Neural progenitor cell (in vitro differentiated cells): ENCODE measurements around the gene TRAF7. TPM values are rescaled to one million over a fixed set of nuclear protein-coding genes. Genes with fewer than 3 reads are reported as not detected.
"Not testable (repeated sequence)": the region's sequence is repeated elsewhere in the genome, so short reads cannot be mapped to it uniquely, and the experiment has no call there.

ENCODE experiments used
- DNase-seq: peaks from one replicate; pipeline ENCODE4 v3.0.0-alpha.2; 2016; ENCODE audit warnings: low spot score
- H2AFZ ChIP-seq: fragments of 200-600 bp; sonication (generic); replicated peaks from 2 replicates; pipeline ENCODE4 v1.6.1; 2016; ENCODE audit warnings: antibody characterized with exemption
- H3F3A ChIP-seq: fragments of 200-600 bp; sonication (generic); 2 replicates; pipeline ENCODE4 v1.6.1; 2016; ENCODE audit warnings: antibody characterized with exemption, low read depth
- H3K27ac ChIP-seq: fragments of 200-600 bp; sonication (generic); 2 replicates; pipeline ENCODE4 v1.5.1; 2016; ENCODE audit warnings: mild to moderate bottlenecking
- H3K27me3 ChIP-seq: fragments of 200-600 bp; sonication (generic); 2 replicates; pipeline ENCODE4 v1.6.1; 2016; ENCODE audit warnings: mild to moderate bottlenecking, moderate library complexity
- H3K36me3 ChIP-seq: fragments of 200-600 bp; sonication (generic); 2 replicates; pipeline ENCODE4 v1.5.1; 2016
- H3K4me1 ChIP-seq: fragments of 200-600 bp; sonication (generic); 2 replicates; pipeline ENCODE4 v1.6.1; 2016; ENCODE audit warnings: mixed run types
- H3K4me2 ChIP-seq: fragments of 200-600 bp; sonication (generic); 2 replicates; pipeline ENCODE4 v1.6.1; 2016
- H3K4me3 ChIP-seq: fragments of 200-600 bp; sonication (generic); 2 replicates; pipeline ENCODE4 v1.5.1; 2016
- H3K79me2 ChIP-seq: fragments of 200-600 bp; sonication (generic); 2 replicates; pipeline ENCODE4 v1.6.1; 2016; ENCODE audit warnings: low read depth
- H3K9ac ChIP-seq: fragments of 200-600 bp; sonication (generic); 2 replicates; pipeline ENCODE4 v1.6.1; 2016
- H3K9me3 ChIP-seq: fragments of 200-600 bp; sonication (generic); 2 replicates; pipeline ENCODE4 v1.5.1; 2016; ENCODE audit warnings: low read depth
- H4K20me1 ChIP-seq: fragments of 200-600 bp; sonication (generic); 2 replicates; pipeline ENCODE4 v1.6.1; 2016; ENCODE audit warnings: low read depth
- H3K27ac Mint-ChIP-seq: 3 replicates; pipeline ENCODE4 v1.8.0; 2021; ENCODE audit warnings: mixed read lengths
- H3K27me3 Mint-ChIP-seq: 2 replicates; pipeline ENCODE4 v1.8.0; 2022; ENCODE audit warnings: low read depth, mild to moderate bottlenecking, inconsistent platforms, moderate library complexity, mixed read lengths; ENCODE audit not compliant: insufficient read depth
- H3K36me3 Mint-ChIP-seq: 3 replicates; pipeline ENCODE4 v1.8.0; 2021; ENCODE audit warnings: mixed read lengths
- H3K4me1 Mint-ChIP-seq: 3 replicates; pipeline ENCODE4 v1.8.0; 2021; ENCODE audit warnings: mixed read lengths
- H3K4me3 Mint-ChIP-seq: 3 replicates; pipeline ENCODE4 v1.8.0; 2021; ENCODE audit warnings: mild to moderate bottlenecking, moderate library complexity, mixed read lengths
- H3K9me3 Mint-ChIP-seq: 3 replicates; pipeline ENCODE4 v1.8.0; 2020; ENCODE audit warnings: mixed read lengths
- total RNA-seq: library from RNA; depleted of rRNA; stranded (reverse); fragments of >200 nt; gene quantifications from 2 replicates; pipeline ENCODE4 v1.2.3, GENCODE V29; 2015; ENCODE audit warnings: low replicate concordance

Gene TRAF7
- total RNA-seq, 1 donor from 2014 or later: 24.1 TPM

DNA sequence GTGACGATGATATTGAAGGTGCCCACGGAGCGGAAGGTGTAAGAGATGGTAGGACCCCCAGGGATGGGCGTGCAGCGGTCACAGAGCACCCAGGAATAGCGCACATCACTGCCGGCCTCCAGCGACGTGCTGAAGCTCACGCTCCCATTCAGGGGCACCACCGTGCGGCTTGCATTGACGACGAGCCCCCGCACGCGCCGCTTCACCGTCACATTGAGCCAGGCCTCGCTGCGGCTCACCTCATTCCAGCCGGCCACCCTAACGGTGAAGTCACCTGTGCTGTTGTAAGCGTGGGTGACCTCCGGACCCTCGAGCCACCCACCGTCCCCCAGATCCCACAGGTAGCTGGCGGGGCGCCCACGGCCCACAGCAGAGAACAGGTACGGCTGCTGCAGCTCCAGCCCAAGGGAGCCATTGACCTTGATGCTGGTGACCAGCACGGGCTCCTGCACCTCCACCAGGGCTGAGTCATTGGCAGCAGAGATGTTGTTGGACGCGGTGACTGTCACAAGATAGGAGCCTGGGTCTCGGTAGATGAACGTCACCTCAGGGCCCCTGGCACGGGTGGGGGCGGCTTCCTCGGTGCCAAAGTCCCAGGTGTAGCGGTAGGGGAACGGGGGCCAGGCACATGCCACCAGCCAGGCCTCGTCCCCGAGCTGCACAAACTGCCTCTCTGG is 45.1 kb upstream of the TRAF7 start:
- H3K9me3 Mint-ChIP-seq, H3K27me3 Mint-ChIP-seq, H3K4me3 ChIP-seq, H3K27ac Mint-ChIP-seq, H4K20me1 ChIP-seq, H3K36me3 Mint-ChIP-seq, H3K4me1 Mint-ChIP-seq, H3K9ac ChIP-seq, H3K27me3 ChIP-seq, DNase-seq, H2AFZ ChIP-seq, H3K4me3 Mint-ChIP-seq, H3K27ac ChIP-seq, H3K4me2 ChIP-seq, H3F3A ChIP-seq, H3K79me2 ChIP-seq, H3K36me3 ChIP-seq, H3K9me3 ChIP-seq, H3K4me1 ChIP-seq: not testable (repeated sequence)

DNA sequence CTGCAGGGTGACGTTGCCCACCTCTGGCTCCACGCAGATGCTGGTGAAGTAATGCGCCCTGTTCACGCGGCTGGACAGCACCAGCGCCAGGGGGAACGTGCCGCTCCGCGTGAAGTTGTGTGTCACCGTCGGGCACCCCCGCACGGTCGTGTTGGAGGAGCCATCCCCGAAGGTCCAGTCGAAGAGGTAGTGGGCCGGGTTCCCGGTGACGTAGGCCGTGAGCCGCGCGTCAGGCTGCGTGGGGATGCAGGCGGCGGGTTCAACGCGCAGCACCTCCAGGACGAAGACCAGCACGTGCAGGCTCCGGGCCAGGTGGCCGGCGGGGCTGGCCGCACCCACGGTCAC is 44.6 kb upstream of the TRAF7 start:
- not testable (repeated sequence) for H3K27me3 Mint-ChIP-seq, H3K4me1 ChIP-seq, H3K4me3 Mint-ChIP-seq, H3K27ac Mint-ChIP-seq, H3K27me3 ChIP-seq, H3F3A ChIP-seq, H3K79me2 ChIP-seq, H3K9me3 ChIP-seq, DNase-seq, H3K4me2 ChIP-seq, H3K4me1 Mint-ChIP-seq, H3K36me3 Mint-ChIP-seq, H3K27ac ChIP-seq, H3K36me3 ChIP-seq, H3K9ac ChIP-seq, H3K9me3 Mint-ChIP-seq, H3K4me3 ChIP-seq, H2AFZ ChIP-seq, H4K20me1 ChIP-seq

DNA sequence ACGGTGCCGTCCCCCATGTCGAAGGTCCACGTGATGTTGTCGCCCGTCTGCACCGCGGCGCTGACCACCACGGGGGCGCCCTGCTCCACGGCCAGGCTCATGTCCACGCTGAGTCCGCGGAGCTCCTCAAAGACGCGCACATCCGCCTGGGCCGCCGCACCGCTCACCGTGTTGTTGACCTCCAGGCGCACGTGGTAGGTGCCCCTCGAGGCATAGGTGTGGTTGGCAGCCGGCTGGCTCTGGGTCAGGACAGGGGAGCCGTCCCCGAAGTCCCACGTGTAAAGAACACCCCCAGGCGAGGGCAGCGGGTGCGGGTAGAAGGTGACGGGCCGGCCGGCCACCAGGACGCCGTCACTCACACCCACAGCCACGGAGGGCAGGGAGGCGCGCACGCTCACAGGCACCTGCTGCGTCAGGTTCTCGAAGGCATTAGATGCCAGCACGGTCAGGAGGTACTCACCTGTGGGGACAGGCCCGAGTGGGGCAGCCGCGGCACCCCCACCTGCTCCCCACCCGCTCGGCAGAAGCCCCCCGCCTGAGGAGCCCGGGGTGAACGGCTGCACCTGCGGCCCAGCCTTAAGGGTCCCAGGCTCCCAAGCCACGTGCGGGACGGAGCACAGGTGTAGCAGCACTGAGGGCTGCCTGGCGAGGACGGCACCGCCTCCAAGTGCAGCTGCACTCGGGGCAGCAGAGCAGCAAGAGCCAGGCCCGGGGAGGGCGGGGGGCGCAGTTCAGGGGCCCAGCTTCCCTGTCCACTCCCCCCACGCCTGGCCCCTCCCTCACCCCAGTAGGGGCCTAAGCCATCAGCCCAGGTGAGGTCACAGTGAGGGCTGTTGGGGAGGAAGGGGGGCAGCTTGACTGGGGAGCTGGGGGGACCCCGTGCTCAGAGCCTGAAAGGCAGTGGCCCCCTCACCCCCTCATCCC is 43.9 kb upstream of the TRAF7 start:
- not testable (repeated sequence) for DNase-seq, H3K27ac ChIP-seq, H3K36me3 ChIP-seq, H3K4me2 ChIP-seq, H3K9ac ChIP-seq, H3K27me3 ChIP-seq, H3K27me3 Mint-ChIP-seq, H2AFZ ChIP-seq, H3K4me1 Mint-ChIP-seq, H3K36me3 Mint-ChIP-seq, H4K20me1 ChIP-seq, H3K4me3 ChIP-seq, H3K79me2 ChIP-seq, H3K4me1 ChIP-seq, H3K27ac Mint-ChIP-seq, H3K9me3 ChIP-seq, H3F3A ChIP-seq, H3K9me3 Mint-ChIP-seq, H3K4me3 Mint-ChIP-seq

DNA sequence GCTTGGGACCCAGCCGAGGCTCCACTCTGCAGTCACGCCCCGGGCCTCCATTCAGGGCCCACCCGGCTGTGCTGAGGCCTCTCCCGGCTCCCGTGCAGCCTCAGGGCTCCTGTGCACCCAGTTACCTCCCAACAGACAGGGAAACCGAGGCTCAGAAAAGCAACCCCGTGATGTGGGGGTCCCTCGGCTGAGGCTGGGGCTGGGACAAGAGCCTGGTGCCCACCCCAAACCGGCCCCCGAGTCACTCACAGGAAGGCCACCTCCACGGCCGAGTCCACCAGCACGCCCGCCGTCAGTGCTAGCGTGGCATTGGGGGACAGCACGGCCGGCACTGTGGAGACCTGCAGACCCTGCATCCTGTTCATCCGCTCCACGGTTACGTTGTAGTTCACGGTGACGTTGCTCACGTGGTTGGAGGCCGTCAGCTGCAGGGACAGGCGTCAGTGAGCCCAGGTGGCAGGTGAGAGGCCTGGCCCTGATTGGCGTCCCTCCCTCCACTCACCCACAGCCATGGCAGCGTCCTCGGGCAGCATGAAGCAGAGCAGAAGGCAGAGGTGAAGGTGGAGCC is 43.0 kb upstream of the TRAF7 start:
- H3K4me3 Mint-ChIP-seq, H3K4me2 ChIP-seq, H2AFZ ChIP-seq, H3K4me3 ChIP-seq, H3F3A ChIP-seq, H3K27ac ChIP-seq, H3K27me3 Mint-ChIP-seq, H3K36me3 Mint-ChIP-seq, H4K20me1 ChIP-seq, H3K9ac ChIP-seq, H3K4me1 Mint-ChIP-seq, H3K36me3 ChIP-seq, H3K27ac Mint-ChIP-seq, H3K27me3 ChIP-seq, H3K9me3 ChIP-seq, H3K79me2 ChIP-seq, H3K4me1 ChIP-seq, H3K9me3 Mint-ChIP-seq, DNase-seq: not testable (repeated sequence)

DNA sequence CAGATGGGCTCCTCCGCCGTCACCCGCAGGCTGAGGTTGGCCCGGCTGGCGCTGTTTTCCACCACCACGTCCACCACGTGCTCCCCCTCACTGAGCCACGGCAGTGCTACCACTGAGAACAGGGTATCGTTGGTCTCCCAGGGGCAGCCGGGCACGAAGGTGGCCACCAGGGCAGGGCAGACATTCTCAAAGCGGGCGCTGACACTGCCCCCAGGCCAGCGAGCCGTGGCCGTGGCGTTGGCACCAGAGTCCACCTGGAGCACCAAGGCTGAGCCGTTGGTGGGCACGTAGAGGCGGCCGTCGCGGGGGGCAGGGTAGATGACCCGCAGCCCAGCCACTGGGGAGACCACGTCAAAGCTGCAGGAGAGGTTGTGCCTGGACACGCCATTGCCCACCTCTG is 41.4 kb upstream of the TRAF7 start:
- not testable (repeated sequence) for H3K27ac Mint-ChIP-seq, H3F3A ChIP-seq, H3K27ac ChIP-seq, H3K36me3 ChIP-seq, H3K4me2 ChIP-seq, H3K27me3 ChIP-seq, H3K36me3 Mint-ChIP-seq, H3K79me2 ChIP-seq, H3K27me3 Mint-ChIP-seq, H4K20me1 ChIP-seq, H2AFZ ChIP-seq, DNase-seq, H3K4me3 Mint-ChIP-seq, H3K9ac ChIP-seq, H3K9me3 ChIP-seq, H3K9me3 Mint-ChIP-seq, H3K4me1 Mint-ChIP-seq, H3K4me1 ChIP-seq, H3K4me3 ChIP-seq

DNA sequence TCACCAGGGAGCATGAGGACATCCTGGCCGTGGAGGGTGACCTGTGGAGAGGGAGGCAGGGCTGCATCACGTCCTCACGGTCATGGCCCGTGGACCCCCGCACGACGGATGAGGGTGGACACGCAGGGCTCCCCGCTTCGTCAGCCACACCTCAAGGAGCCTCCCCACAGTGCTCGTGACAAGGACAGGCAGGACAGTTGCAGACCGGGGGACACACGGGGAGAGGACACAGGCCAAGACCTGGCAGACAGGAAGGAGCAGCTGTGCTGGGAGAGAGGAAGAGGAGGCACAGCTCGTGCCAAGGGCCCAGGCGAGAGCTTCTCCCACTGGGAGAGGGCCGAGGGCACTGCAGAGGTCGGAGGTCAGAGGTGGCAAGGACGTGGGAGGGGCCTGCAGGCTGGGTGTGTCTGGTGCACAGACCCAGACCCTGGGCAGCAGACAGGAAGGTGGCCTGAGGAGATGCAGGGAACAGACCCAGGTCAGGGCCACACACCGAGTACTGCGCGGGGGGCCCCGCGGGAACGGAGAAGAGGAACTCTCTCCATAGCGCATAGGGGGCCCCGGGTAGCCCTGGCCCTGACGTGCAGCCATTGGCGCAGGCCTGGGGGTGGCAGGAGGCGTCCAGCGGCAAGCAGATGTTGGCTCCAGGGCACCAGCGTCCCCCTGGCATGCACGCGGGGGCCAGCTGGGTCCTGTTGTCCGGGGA is 40.5 kb upstream of the TRAF7 start:
- not testable (repeated sequence) for H3K27ac Mint-ChIP-seq, H2AFZ ChIP-seq, H3K4me3 ChIP-seq, H4K20me1 ChIP-seq, H3K79me2 ChIP-seq, H3K9me3 Mint-ChIP-seq, H3K36me3 ChIP-seq, H3K27me3 Mint-ChIP-seq, H3K4me1 Mint-ChIP-seq, H3K27ac ChIP-seq, DNase-seq, H3K36me3 Mint-ChIP-seq, H3K4me3 Mint-ChIP-seq, H3K4me2 ChIP-seq, H3K9ac ChIP-seq, H3K9me3 ChIP-seq, H3F3A ChIP-seq, H3K27me3 ChIP-seq, H3K4me1 ChIP-seq
